ENCODE data around the gene TMEM126B.
A peak's percentile ranks its signal among the peaks of the same experiment; 100 is the strongest.
"Not testable (repeated sequence)": the region's sequence is repeated elsewhere in the genome, so short reads cannot be mapped to it uniquely, and the experiment has no call there.

The TMEM126B gene

GRCh38 chr11:85651118-85651517 lies 22.7 kb downstream of the TMEM126B start:
- DNase-seq: no peak

- DNase-seq: no peak
Measured at GRCh38 chr11:85652786-85653447, 24.5 kb downstream of the TMEM126B start.

GRCh38 chr11:85654343-85654742 lies 25.9 kb downstream of the TMEM126B start:
- DNase-seq: not testable (repeated sequence)

- DNase-seq: no peak
Measured at GRCh38 chr11:85656777-85657176, 28.4 kb downstream of the TMEM126B start.

GRCh38 chr11:85658180-85658579 lies 29.8 kb downstream of the TMEM126B start:
- no peak for DNase-seq

- DNase-seq: no peak
Measured at GRCh38 chr11:85661972-85662664, 33.7 kb downstream of the TMEM126B start.

GRCh38 chr11:85663080-85663752 lies 34.8 kb downstream of the TMEM126B start:
- no peak for DNase-seq

GRCh38 chr11:85663753-85664614 lies 35.6 kb downstream of the TMEM126B start:
- peak; percentile 54 for DNase-seq

GRCh38 chr11:85664615-85665481 lies 36.5 kb downstream of the TMEM126B start, which contains the start of gene CREBZF:
TSS of gene CREBZF (minus strand) at chr11:85665129. CDS start at chr11:85664875, 254 bp downstream.
- peak; percentile 97 for DNase-seq

- DNase-seq: no peak
Measured at GRCh38 chr11:85665733-85666132, 37.3 kb downstream of the TMEM126B start.

GRCh38 chr11:85666687-85667086 lies 38.3 kb downstream of the TMEM126B start:
- DNase-seq: no peak

GRCh38 chr11:85668157-85668556 lies 39.8 kb downstream of the TMEM126B start:
- no peak for DNase-seq

GRCh38 chr11:85670949-85671663 lies 42.7 kb downstream of the TMEM126B start:
- DNase-seq: not testable (repeated sequence)

GRCh38 chr11:85672105-85672902 lies 43.9 kb downstream of the TMEM126B start:
- DNase-seq: no peak

- no peak for DNase-seq
Measured at GRCh38 chr11:85673393-85673792, 45.0 kb downstream of the TMEM126B start.

- no peak for DNase-seq
Measured at GRCh38 chr11:85679576-85679975, 51.2 kb downstream of the TMEM126B start.

- no peak for DNase-seq
Measured at GRCh38 chr11:85680897-85681296, 52.5 kb downstream of the TMEM126B start.

GRCh38 chr11:85682330-85683305 lies 54.2 kb downstream of the TMEM126B start:
- peak; percentile 74 for DNase-seq

Data from NCI-H1092 (cell line).